ENCODE results near the gene PLEKHG1. TPM values are rescaled to one million over a fixed set of nuclear protein-coding genes. Genes with fewer than 3 reads are reported as not detected.

PLEKHG1 gene
- total RNA-seq, 1 experiment from 2014 or later, result 6.3 TPM

DNA sequence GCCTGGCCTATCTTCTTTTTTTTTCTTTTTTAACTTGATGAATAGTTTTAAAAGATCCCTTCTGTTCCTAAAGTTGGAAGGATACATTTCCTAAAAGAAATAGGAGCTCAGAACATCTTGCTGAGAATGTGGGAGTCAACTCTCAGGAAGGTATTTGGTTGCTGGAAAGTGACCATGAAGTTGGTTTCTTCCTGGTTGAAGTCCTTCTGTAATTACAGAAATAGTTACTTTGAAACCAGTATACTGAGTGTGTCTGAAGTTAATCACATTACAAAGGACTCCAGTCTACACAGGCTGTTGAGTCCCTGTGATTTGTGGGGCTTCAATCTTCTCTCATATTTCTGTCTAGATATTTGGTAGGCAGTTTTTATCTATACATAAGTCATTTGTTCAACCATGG is 9.8 kb upstream of the PLEKHG1 start:
- no peak for DNase-seq (ENCODE audit: low spot score)

DNA sequence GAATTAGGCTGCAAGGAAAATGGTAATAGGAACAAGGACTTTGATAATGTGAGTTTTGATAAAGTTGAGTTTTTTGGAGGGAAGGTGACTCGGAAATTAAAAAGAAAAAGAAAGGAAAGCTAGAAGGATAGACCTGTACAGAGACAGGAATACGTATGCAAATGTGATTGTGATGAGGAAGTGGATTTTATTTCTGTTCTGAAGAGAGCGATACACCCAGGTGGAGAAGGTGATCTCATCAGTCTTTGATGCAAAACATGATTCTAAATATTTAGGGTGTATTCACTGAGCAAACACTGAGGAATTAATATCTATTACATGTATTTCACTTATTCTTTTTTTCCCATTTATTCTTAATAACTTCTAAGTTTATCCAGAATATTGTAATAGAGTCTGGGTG is 9.2 kb upstream of the PLEKHG1 start:
- DNase-seq (ENCODE audit: low spot score), result no peak

DNA sequence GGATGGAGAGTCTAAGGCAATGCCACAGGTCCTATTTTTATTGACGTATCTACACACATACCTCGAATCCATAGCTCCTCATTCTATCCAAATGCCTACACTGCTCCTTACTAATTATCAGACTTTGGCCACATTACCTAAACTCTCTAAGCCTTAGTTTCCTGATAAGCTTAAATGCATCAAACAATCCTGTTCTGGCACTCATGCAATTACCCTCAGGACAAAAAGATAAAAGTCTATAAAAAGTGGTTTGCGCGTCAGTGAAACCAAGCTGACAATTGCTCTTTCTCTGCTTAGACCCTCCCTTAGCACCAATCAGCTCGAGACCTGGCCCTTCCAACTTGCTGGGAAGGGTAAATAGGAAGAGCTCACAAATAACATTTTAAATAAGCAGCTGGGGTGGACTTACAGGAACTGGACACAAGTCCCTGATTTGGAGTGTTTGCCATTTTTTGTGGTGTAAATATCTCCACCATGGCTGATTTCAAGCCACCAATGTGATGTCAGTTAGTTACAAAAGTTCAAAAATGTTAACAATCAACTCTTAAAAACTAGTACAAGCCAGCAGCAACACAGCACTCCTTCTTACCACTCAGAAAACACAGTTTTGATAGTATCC is 7.2 kb upstream of the PLEKHG1 start:
- peak; percentile 12 for DNase-seq (ENCODE audit: low spot score)

DNA sequence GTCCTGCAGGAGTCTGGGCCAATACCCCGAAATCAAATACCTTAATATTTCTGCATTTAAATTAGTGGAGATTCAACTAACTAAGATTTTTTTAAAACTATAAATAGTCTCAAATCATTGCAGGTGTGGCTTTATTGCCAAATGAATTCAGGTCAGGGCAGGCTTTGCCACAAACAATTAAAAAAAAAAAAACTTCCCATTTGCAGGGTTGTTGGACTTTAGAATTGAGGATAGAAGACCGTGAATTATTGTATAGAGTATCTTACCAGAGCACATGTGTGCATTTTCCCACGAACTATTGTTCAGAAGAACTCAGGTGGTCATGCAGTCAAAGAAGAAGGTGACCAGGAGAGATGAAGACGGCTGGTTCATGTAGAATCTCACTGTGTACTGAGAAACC is 6.6 kb upstream of the PLEKHG1 start:
- DNase-seq (ENCODE audit: low spot score), result no peak

DNA sequence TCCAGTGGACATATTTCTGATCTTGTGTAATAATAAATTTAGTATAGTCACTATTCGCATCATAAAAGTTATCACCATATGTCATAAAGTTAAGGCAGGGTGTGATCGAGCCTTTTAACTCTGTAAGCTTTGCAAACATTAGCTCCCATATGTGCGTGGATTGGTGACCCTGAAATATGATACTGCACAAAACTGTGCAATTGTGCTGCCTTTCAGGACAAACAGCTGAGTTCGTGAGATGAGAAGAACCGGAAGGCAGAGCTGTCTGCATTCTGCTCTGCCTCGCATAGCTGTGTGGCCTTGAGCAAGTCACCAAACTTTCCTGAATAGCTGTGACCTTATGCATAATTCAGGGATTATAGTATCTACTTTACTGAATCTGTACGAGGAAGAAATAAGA is 3.2 kb upstream of the PLEKHG1 start:
- DNase-seq (ENCODE audit: low spot score), result no peak

DNA sequence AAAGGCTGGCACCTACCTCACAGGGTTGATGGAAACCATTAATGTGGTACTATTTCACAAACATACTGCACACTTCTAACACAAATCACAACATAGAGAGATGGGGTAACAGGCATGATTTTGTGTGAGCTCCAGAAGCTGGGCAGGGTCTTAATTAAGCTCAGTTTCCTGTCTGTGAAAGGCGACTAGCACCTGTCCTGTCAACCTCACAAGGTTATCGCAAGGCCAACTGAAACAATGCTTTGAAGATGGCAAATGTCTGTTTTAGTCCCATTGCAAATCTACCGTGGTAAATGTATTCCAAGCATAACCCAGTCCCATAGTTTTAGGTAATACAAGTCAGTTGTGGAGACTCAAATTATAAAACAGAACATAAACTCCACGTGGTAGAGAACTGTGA is 1.3 kb upstream of the PLEKHG1 start:
- no peak for DNase-seq (ENCODE audit: low spot score)

DNA sequence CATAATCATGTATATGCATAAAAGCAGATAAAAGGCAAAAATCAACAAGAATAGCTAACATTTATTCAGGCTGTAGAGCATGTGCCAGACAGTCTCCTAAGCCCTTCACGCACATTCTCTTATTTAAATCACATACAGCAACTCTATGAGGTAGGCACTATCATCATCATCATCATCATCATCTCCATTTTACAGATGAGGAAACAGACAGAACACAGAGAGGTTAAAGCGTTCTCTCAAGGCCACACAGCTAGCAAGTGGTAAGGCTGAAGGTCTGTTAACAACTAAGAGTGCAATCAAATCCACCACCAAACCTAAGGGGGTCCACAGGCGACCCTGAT is 857 bp upstream of the PLEKHG1 start:
- DNase-seq (ENCODE audit: low spot score), result no peak

DNA sequence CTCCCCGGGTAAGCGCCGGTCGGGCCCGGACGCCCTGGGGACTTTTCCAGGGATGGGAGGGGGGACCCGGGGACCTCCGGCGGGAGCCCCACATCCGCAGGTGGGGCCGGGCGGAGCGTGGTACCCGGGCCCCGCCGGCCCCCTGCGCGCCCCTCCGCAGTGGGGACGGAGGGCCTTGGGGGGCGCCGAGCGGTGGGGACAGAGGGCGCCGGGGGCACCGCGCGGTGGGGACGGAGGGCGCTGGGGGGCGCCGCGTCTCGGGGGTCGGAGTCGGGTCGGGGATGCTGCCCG is 270 bp downstream of the PLEKHG1 start:
- DNase-seq (ENCODE audit: low spot score), result no peak

DNA sequence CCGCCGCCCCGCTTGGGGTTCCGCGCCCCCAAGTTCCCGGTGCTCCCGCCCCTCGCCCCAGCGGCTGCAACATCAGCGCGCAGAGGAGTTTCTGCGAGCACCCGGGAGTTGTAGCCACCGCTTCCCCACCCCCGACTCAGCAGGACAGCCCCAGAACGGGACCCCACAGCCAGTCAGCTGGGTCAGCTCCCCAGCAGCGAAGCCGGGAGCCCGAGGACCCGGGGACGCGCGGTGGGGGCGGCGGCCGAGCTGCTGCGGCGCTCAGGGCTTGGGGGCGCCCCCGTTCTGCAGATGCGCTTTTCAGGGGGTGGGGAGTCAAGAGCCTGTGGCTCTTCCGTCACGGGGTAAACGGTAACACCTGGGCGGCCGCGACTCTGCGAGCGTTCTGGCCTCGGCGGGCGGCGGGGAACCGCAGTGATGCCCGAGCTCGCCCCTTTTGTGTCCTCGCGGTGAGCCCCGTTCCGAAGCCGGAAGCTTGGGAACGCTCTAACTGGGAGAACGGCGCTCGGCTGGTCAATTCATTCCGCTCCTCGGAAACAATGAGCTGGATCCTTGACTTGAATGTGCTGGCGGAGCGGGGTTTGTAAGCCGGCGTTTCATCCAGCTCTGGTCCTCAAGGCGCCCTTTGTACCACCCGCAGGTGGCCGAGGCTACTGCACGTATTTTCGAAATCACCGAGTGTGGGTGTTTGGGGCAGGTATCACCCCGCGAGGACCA is 774 bp downstream of the PLEKHG1 start:
- peak; percentile 52 for DNase-seq (ENCODE audit: low spot score)

DNA sequence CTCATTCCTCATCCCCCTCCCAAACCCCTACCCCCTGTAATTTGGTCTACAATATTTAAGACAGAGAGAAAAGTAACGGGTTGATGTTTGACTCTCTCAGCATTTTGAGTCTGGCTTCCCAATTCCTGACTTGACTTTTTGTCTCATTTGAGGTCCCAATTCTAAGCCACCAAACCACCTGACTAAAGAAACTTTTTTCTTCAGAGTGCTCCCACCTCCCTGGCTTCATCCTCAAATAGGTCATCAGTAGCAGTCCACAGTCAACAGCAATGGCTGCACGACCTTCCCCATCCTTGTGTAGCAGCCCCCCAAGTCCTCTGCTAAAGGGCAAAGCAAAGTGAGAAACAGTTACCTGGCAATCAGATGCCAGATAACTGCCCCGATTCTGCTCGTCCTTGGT is 1.8 kb downstream of the PLEKHG1 start:
- DNase-seq (ENCODE audit: low spot score), result no peak

DNA sequence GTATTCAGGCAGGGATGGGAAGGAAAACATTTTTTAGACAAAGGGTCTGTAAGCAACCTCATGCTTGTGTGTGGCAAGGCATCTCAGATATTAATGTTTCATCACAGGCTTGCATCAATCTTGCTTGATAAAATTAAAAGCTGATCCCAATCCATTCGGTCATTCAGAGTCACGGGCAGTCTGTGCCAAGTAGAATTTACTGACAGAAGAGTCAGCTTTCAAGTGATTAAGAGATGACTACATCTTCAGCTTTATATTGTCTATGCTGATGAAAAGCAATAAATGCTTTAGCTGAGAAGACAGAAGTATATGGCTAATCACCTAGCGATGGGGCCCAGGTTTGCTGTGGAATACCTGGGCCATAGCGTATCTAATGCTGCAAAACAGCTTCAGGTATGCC is 3.5 kb downstream of the PLEKHG1 start:
- DNase-seq (ENCODE audit: low spot score), result no peak

DNA sequence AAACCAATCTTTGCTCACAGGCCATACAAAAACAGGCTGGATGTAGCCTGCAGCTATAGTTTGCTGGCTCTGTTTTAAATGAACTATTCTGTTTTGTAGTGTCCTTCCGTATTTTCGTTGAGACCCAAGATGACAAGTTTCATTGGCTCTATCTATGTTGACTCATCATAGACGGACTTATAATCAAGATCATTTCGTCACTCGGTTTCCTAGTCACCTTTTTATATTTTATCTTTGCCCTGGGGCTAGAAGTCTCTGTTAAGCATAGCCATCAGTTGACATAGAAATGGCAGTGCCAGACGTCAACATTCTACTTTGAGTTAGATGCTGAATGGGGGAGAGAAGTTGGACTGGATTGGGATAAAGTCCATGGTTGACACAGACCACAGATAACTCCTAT is 4.8 kb downstream of the PLEKHG1 start:
- no peak for DNase-seq (ENCODE audit: low spot score)

DNA sequence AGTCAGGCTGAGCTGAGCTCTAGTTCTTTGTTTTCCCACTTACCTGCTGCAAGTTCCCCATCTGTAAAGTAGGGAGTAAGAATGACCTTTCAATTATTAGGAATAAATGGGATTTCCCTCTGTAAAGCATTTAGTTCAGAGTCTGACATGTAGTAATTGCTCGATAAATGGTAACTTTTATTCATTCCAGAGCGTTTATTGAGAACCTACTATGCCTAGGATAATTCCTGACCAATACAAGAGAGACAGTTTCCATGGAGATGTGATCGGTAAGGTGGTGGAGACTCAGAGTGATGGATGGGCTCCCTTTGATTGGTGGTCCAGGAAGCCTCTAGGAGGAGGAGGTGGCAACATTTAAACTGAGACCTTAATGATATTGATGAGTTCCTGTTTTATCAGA is 5.6 kb downstream of the PLEKHG1 start:
- DNase-seq (ENCODE audit: low spot score), result no peak

DNA sequence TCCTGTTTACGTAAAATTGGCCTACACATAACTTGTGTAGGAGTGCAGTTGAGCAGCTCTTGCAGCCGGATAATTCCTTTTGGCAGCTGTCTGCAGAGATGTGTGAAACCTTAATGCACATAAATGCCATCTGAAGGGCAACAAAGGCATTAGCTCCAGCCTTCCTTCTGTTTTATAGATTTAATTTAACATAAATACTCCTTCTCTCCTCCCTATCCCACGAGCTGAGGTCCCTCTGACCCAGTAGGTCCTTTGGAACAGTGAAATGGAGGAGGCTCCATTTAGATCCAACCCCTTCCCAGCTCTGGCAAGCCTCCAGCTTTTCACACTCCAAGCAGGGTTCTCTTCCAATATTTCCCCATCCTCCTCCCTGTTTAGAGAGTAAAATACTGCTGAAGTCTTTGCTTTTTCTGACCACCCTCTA is 6.5 kb downstream of the PLEKHG1 start:
- no peak for DNase-seq (ENCODE audit: low spot score)

DNA sequence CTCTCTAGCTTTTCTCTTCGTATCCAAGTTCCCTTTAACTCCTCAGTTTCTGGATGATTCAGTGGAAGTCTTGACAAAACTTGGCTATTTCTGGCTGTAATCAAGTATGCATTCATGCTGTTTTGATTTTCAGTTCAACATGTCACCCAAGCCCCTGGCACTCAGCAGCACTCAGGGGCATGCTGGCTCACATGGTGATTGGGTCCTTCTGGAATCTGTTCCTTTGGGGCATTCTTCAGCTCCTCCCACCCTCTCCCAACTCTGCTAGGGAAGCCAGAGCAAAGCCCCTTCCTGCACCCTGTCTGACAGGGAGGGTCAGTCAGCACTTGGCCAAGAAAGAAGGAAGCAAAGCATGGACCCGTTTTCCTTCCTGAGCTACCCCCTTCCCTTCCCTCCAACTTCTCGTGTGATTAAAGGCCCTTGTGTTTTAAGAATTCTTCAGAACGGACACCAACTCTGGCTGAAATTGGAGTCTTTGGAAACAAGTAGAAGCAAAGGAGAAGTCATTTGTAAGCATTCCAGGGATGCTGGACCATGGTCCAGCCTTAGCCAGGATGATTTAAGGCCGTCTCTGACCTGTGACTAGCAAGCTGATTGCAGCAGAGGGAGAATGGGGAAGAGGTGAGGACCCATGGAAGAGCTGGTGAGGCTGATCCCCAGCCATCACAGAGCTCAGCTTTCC is 7.1 kb downstream of the PLEKHG1 start:
- no peak for DNase-seq (ENCODE audit: low spot score)

DNA sequence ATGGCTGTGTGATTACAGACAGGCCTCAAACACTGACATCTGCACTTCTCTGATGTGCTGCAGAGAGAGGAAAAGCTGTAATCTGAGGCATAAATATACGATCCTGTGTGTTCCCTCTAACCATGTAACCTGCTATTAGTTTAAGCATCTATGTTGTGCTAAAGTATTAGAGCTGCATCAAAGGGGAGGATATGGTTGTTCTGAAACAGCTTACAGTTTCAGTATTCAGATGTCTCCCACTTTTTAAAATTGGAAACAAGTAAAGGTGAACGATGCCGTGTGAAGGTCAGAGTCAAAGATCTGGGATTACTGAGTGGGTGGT is 7.6 kb downstream of the PLEKHG1 start:
- no peak for DNase-seq (ENCODE audit: low spot score)

DNA sequence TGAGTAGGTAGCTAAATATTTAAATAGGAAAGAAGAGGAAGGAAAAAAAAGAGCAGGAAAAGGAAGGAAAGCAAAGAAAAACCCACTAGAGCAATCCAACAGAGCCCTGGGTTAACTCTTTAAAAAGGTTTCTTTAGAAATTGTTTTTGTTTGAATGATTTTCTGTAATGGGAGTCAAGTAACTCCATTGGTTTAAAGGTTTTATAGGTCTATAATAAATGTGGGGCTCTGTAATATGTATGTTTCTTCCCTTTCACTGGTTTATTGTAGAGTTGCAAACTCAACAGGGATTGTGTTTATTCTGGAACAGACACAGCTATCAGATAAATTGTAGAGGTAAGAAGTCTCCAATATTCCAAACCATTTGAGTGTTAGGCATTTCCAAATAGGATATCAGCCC is 10.9 kb downstream of the PLEKHG1 start:
- DNase-seq (ENCODE audit: low spot score), result no peak

DNA sequence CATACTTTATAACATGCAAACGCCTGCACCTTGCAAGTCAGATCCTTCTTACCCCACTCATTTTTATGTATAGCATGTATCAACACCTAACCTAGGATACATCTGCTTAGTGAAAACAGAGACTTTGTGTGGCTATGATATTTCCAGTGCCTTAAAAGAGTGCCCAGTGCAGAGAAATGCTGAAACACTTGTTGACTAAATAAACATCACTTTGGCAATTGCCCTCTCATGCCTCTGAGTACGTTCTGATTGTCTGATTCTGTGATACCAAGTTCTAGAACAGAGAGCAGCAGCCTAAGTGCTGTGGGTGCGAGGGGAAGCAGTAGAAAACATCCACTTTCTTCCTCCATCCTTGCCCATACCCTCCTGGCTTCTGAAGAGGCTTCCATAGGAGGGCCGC is 13.6 kb downstream of the PLEKHG1 start:
- no peak for DNase-seq (ENCODE audit: low spot score)

DNA sequence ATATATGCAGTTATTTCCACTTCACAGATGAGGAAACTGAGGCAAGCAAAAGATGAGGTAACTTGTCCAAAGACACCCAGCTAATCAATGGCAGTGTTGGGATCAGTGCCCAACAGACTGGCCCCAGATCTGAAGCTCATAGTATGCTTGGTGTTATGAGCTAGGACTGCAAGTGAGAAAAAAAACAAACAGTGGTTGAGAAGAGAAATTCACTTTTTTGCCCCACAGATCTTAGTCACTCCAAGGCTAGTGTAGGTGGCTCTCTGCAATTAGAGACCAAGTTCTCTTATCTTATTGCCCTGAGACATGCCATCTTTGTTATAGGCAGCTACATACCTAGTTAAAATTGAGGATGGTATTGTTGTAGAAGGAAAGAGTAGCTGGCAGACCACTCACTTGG is 16.3 kb downstream of the PLEKHG1 start:
- no peak for DNase-seq (ENCODE audit: low spot score)

DNA sequence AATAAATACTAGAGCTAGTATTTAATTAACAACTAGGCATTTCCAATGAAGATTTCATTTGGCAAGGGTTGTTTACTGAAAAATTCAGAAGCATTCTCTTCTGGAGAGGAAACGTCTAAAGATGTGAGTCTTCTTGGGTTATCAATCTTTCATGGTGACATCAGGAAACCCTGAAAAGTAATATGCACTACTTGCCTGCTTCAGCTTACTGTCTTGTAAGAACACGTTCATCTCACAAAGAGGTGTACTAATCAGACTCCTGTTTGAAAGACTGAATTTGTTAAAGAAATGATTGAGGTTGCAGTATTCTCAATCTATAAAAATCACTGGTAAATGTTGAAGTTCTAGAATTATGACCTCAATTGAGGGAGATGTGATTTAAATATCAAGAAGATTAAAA is 16.9 kb downstream of the PLEKHG1 start:
- DNase-seq (ENCODE audit: low spot score), result no peak

DNA sequence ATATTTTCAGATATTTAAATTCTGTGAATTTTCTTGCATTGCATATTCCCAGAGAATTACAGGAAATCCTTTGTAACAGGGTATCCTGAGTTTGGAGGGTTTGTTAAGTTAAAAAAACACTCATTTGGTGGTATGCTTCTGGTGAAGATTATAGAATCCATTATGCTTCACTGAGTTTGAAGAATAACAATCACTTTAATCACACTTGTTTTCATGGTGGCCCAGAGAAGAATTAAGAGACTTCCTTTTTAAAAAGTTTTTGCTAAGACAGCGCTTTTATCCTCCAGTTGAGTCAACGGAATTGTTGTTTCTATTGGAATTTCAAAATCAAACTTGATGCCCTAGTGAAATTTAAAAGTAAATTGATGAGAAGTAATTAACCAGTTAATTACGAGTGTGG is 17.4 kb downstream of the PLEKHG1 start:
- DNase-seq (ENCODE audit: low spot score), result no peak

DNA sequence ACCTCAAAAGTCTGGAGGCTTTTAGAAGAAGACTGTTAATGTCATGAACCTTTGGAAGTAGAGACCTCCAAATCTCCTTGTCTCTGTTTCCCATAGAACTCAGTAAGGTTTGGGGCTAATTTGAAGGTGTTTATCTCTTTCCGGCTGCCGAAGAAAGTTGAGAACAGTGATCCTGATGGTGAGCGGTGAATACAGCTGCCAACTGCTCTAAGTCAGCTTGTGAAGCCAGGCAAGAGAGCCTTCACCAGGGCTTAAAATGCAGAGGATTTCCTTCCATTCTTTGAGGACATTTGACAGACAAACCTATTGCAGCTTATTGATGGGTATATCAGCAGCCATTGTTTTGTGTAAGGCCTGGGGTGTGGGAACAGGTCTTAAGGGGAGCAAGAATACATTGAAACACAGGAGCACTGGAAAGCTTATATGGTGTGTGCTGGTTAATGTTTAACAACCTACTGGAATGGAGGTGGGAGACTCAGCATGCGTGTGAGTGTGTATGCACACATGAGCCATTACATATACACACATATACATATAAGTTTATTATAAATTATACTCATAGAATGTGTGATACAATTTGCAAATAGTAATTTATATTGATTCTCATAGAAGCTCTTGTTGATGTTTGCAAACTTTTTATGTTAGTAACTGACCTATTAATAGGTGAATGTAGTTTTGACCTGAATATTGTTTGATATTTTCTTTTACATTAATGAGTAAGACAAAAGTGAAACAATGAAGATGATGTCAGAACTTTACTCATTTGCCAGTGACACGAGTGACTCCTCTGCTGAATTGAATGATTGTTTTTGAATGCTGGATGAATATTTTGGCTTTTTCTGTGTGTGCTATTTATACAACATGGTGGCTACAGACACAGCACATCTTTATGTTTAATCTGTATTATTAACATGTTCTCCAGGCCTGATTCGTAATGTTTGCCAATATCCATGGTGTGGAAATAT is 18.1 kb downstream of the PLEKHG1 start:
- no peak for DNase-seq (ENCODE audit: low spot score)

DNA sequence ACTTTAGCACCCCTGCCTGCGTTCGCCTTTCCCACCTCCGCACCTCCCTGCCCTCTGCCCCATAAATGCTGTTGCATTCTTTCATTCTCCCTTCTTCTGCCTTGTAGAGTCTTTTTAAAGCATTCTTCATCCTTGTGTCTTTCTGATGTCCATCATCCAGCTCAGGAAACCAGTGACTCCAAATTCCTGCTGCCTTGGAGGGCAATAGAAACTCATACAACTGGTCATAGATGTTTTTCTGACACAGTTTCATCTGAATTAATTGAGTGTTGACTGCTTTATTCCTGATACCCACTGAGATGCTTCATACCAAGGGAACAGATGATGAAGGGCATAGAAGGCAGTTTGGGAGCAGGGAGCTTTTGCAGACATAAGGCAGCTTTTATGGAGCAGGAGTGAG is 19.6 kb downstream of the PLEKHG1 start:
- no peak for DNase-seq (ENCODE audit: low spot score)
